Activated CD8-positive, alpha-beta T cell treated with anti-CD3 and anti-CD28 coated beads for 36 hours (primary cell): ENCODE data around the gene ELF1. TPM values are rescaled to one million over a fixed set of nuclear protein-coding genes. Genes with fewer than 3 reads are reported as not detected.

Source experiments
- ATAC-seq: fragments of 200-7000 bp; cut with Tn5 transposase; one replicate; pipeline ENCODE4 v1.10.0; 2021; ENCODE audit warnings: mild to moderate bottlenecking, moderate library complexity
- CTCF ChIA-PET: fragments of 350-600 bp; sonication (Branson Sonifier 250); formaldehyde crosslinking; loops from one replicate; lab custom pipeline; 2021; ENCODE audit warnings: antibody characterized with exemption; lab: Charles Lee
- POLR2A ChIA-PET: fragments of 350-600 bp; sonication (Branson Sonifier 250); formaldehyde crosslinking; loops from one replicate; lab custom pipeline; 2021; ENCODE audit warnings: antibody characterized with exemption; lab: Charles Lee
- DNase-seq: peaks from one replicate; pipeline ENCODE4 v3.0.0-alpha.2; 2020
- H3K27ac Mint-ChIP-seq: one replicate; pipeline ENCODE4 v1.8.0; 2021; ENCODE audit warnings: mild to moderate bottlenecking, mixed read lengths
- H3K27me3 Mint-ChIP-seq: one replicate; pipeline ENCODE4 v1.8.0; 2021; ENCODE audit warnings: mixed read lengths
- H3K36me3 Mint-ChIP-seq: one replicate; pipeline ENCODE4 v1.8.0; 2021; ENCODE audit warnings: low read depth, mixed read lengths
- H3K4me1 Mint-ChIP-seq: one replicate; pipeline ENCODE4 v1.8.0; 2021; ENCODE audit warnings: low read depth, mixed read lengths
- H3K4me3 Mint-ChIP-seq: one replicate; pipeline ENCODE4 v1.8.0; 2021; ENCODE audit warnings: mild to moderate bottlenecking, moderate library complexity, mixed read lengths
- H3K9me3 Mint-ChIP-seq: one replicate; pipeline ENCODE4 v1.8.0; 2021; ENCODE audit warnings: mixed read lengths
- intact Hi-C: fragments of 100-400 bp; cut with micrococcal nuclease; formaldehyde crosslinking; loops from one replicate; pipeline ENCODE4 v1.10.0; 2022
- total RNA-seq, 2 experiments: library from RNA; stranded (reverse); gene quantifications; one replicate each; pipeline ENCODE4 v1.2.3, GENCODE V29; 2021
- TF ChIP-seq, protein P1 (sequence below): fragments of 200-600 bp; IDR thresholded peaks from one replicate; pipeline ENCODE4 v1.8.0; 2022; ENCODE audit warnings: antibody characterized with exemption, mild to moderate bottlenecking

Gene ELF1
- total RNA-seq: 10 to 100 TPM; 85.2 to 88.2 TPM

GRCh38 chr13:41019011-41019487 is at the start of gene ELF1:
Gene ELF1, minus strand, starts transcription at chr13:41019316. Its CDS starts 37,262 bp downstream, at chr13:40982054.
- Mint-ChIP-seq H3K27me3 (no peaks in the 10 kb centered on the region), H3K36me3 (peaks cover 19% of the 10 kb centered on the region), H3K4me3 (peak within 1 kb of the TSS; percentile 91), H3K9me3 (no peaks in the 10 kb centered on the region), H3K4me1 (peaks cover 24% of the 10 kb centered on the region), H3K27ac (peak within 1 kb of the TSS; percentile 98)
- TF ChIP-seq, protein P1, sequence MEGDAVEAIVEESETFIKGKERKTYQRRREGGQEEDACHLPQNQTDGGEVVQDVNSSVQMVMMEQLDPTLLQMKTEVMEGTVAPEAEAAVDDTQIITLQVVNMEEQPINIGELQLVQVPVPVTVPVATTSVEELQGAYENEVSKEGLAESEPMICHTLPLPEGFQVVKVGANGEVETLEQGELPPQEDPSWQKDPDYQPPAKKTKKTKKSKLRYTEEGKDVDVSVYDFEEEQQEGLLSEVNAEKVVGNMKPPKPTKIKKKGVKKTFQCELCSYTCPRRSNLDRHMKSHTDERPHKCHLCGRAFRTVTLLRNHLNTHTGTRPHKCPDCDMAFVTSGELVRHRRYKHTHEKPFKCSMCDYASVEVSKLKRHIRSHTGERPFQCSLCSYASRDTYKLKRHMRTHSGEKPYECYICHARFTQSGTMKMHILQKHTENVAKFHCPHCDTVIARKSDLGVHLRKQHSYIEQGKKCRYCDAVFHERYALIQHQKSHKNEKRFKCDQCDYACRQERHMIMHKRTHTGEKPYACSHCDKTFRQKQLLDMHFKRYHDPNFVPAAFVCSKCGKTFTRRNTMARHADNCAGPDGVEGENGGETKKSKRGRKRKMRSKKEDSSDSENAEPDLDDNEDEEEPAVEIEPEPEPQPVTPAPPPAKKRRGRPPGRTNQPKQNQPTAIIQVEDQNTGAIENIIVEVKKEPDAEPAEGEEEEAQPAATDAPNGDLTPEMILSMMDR: no peak
- ATAC-seq: peak; percentile 88
- DNase-seq: peak; percentile 76
- POLR2A ChIA-PET: interaction anchor here (0.6 to 6.6 kb wide), 10 partner anchors 10 to 1255 kb away, joined by 3 to 102 read pairs (median 6); partner anchors contain the start of gene WBP4
- CTCF ChIA-PET: interaction anchor here (0.9 to 4.3 kb wide), 10 partner anchors 10 to 51 kb away, joined by 3 to 31 read pairs (median 5); partner anchors contain the start of gene WBP4
- intact Hi-C loops: loop anchor here (2.0 to 10.0 kb wide), 3 partner anchors 36 to 54 kb away; partner anchors contain the start of gene WBP4

- Mint-ChIP-seq H3K9me3 (no peaks in the 10 kb centered on the region), H3K4me1 (peaks cover 25% of the 10 kb centered on the region), H3K36me3 (peaks cover 34% of the 10 kb centered on the region), H3K27me3 (peaks cover 2% of the 10 kb centered on the region), H3K4me3 (no peak overlapping the region), H3K27ac (no peak overlapping the region)
- ChIA-PET POLR2A (no interaction called here), CTCF (interaction anchor here (1.6 kb wide), 1 partner anchor 11 kb away, joined by 6 read pairs; no protein-coding TSS in a partner anchor)
- intact Hi-C loops: no loop called here
- no peak for DNase-seq
- TF ChIP-seq, protein P1: no peak
- ATAC-seq: no peak
These were observed 46.0 kb upstream of the ELF1 start for GRCh38 chr13:41065078-41065477.

DNA sequence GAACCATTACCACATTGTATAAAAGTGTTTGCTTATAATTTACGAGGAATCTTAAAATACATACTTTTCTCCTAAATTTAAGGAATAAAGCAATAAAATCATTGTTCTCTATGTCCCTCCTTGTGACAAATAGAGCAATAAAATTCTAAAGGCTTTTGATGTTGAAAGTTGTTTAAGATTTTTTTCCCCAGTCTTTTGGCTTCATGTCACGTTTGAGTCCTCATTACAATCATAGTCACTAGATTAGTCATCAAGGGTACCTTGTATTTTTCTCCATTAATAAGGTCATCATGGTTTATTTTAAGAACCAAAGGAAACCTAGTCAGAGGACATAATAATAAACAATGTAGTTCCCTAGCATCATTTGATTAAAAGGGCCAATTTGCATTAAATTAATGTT is 45.4 kb upstream of the ELF1 start:
- POLR2A ChIA-PET: no interaction called here
- intact Hi-C loops: loop anchor here (5.0 kb wide), 1 partner anchor 68 kb away; the partner anchor contains the start of gene KBTBD6
- TF ChIP-seq, protein P1: no peak
- no peak overlapping the region for H3K4me3 Mint-ChIP-seq
- CTCF ChIA-PET: interaction anchor here (1.6 to 1.7 kb wide), 2 partner anchors 10 to 11 kb away, joined by 6 to 9 read pairs; no protein-coding TSS in a partner anchor
- H3K4me1 Mint-ChIP-seq: peaks cover 25% of the 10 kb centered on the region
- H3K9me3 Mint-ChIP-seq: no peaks in the 10 kb centered on the region
- ATAC-seq (no peak), DNase-seq (no peak)
- H3K36me3 Mint-ChIP-seq: peaks cover 34% of the 10 kb centered on the region
- H3K27ac Mint-ChIP-seq: no peak overlapping the region
- peaks cover 2% of the 10 kb centered on the region for H3K27me3 Mint-ChIP-seq

DNA sequence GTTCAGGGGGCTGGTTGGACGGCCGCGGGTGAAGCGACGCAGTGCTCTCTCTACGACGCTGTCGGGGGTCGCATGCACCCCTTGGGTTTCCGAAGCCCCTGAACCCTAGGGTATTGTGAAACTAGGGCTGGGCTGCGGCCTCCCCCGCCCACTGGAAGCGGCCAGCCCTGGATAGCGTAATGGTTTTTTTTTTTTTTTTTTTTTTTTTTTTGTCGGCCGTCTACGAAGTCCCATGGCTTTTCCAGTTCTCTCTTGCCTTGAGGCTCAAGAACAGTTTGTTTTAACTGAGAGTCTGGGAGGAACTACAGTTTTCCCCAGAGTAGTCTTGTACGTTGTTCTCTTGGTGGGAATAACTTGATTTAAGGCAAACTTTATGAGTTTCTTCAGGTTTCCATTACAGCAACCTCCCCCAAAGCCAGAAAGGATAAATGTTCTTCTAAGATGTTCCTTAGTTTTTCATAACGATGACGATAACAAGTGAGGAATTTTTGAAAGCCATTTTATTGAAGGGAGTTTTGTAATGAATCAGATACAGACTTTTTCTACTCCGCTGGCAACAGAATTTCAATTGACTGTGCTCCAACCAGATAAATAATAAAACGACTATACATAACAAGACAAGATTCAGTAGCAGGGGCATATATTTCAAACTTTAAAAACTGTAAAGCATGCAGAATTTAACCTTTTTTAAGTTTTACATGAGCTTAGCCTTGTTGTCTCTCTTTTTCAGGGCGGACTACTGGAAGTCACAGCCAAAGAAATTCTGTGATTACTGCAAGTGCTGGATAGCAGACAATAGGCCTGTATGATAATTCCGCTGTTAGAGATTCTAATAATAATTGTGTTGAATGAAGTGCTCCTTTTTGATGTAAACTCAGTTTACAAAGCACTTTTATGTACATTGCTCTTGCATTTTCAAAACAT is 43.1 kb upstream of the ELF1 start:
- Mint-ChIP-seq H3K27ac (peak overlapping the region; percentile 100), H3K27me3 (peaks cover 2% of the 10 kb centered on the region), H3K4me1 (peaks cover 35% of the 10 kb centered on the region), H3K36me3 (peaks cover 26% of the 10 kb centered on the region), H3K9me3 (no peaks in the 10 kb centered on the region), H3K4me3 (peak overlapping the region; percentile 100)
- intact Hi-C loops: loop anchor here (2.0 to 5.0 kb wide), 2 partner anchors 43 to 70 kb away; partner anchors contain the start of genes ELF1 and KBTBD6
- ATAC-seq: peak; percentile 10
- ChIA-PET POLR2A (interaction anchor here (0.6 to 3.1 kb wide), 15 partner anchors 43 to 251 kb away, joined by 3 to 38 read pairs (median 4); partner anchors contain the start of genes ELF1 and MTRF1), CTCF (interaction anchor here (1.0 to 3.1 kb wide), 2 partner anchors 8 to 43 kb away, joined by 5 to 18 read pairs; partner anchors contain the start of gene ELF1)
- no peak for DNase-seq
- TF ChIP-seq, protein P1: no peak
